Small intestine (tissue), 16 donors: ENCODE results near the gene TMEM59L. TPM values are rescaled to one million over a fixed set of nuclear protein-coding genes. Genes with fewer than 3 reads are reported as not detected.

ENCODE experiments used
- DNase-seq, 2 donors: peaks; one replicate each; pipeline versions ENCODE4 v3.0.0 to v3.0.0-alpha.2; 2013
- FAIRE-seq: peaks from 2 replicates; lab custom pipeline; 2012; peaks lifted over from hg19 to GRCh38; lab: Jason Lieb, UNC
- H3K27ac ChIP-seq, 3 donors: one replicate each; pipeline ENCODE4 v1.5.1; 2013; ENCODE audit warnings: low read length in 2 of 3, mild to moderate bottlenecking in 2 of 3, control low read depth in 1 of 3, inconsistent platforms in 1 of 3, low read depth in 1 of 3, moderate library complexity in 1 of 3
- H3K27me3 ChIP-seq, 3 donors: one replicate each; pipeline ENCODE4 v1.6.1; 2013; ENCODE audit warnings: low read length in 3 of 3, inconsistent platforms in 1 of 3; ENCODE audit not compliant: control insufficient read depth in 3 of 3, insufficient read depth in 3 of 3
- H3K36me3 ChIP-seq, 3 donors: one replicate each; pipeline ENCODE4 v1.6.1; 2013; ENCODE audit warnings: low read length in 3 of 3, inconsistent platforms in 1 of 3, low read depth in 1 of 3, mild to moderate bottlenecking in 1 of 3, moderate library complexity in 1 of 3; ENCODE audit not compliant: control insufficient read depth in 3 of 3, insufficient read depth in 2 of 3
- H3K4me1 ChIP-seq, 3 donors: one replicate each; pipeline ENCODE4 v1.6.1; 2013; ENCODE audit warnings: low read length in 2 of 3, inconsistent platforms in 1 of 3, low read depth in 1 of 3, mild to moderate bottlenecking in 1 of 3, moderate library complexity in 1 of 3; ENCODE audit not compliant: control insufficient read depth in 3 of 3, insufficient read depth in 2 of 3
- H3K4me3 ChIP-seq, 3 donors: one replicate each; pipeline ENCODE4 v1.5.1; 2013; ENCODE audit warnings: low read length in 3 of 3, control low read depth in 1 of 3, inconsistent platforms in 1 of 3, low read depth in 1 of 3, mild to moderate bottlenecking in 1 of 3, moderate library complexity in 1 of 3
- H3K9me3 ChIP-seq, 2 donors: one replicate each; pipeline ENCODE4 v1.6.1; 2013; ENCODE audit warnings: low read depth in 1 of 2, low read length in 1 of 2; ENCODE audit not compliant: control insufficient read depth in 2 of 2, insufficient read depth in 1 of 2
- WGBS, 3 donors: extraction: QIAGEN DNeasy Blood & Tissue Kit; methylation state at CpG; one replicate each; pipeline ENCODE4 v1.1.7; 2013; 5-methylcytosine and 5-hydroxymethylcytosine counted together
- long read RNA-seq, 10 donors: transcript quantifications; one replicate each; lab custom pipeline, GENCODE V29; 2026
- polyA plus RNA-seq, 4 donors: library from polyadenylated mRNA; stranded (reverse) in 3 of 4; unstranded in 1 of 4; fragments of 200-250 nt in 3 of 4; fragments of 120-200 nt in 1 of 4; gene quantifications; one replicate each; pipeline versions ENCODE4 v1.2.1 to v1.2.3, GENCODE V29; 2013
- donor health status: healthy with polysubstance abuse.
- donor health status: control.
- donor health status: control.
- donor health status: Bipolar disorder and iron deficiency.
- donor health status: healthy.

Gene TMEM59L
- polyA plus RNA-seq: 1 to 10 TPM in 3 of 4 donors, not detected in 1; 1.3 to 8.5 (median 1.6) TPM
- long read RNA-seq, donor 1, partial matches to known transcripts: 0 of 5 reads
- long read RNA-seq, donor 1, other reads (novel, unspliced or antisense): 0 of 5 reads
- long read RNA-seq, donor 2: 0 reads
- long read RNA-seq, donor 3, partial matches to known transcripts: 0 of 3 reads
- long read RNA-seq, donor 3, other reads (novel, unspliced or antisense): 0 of 3 reads
- long read RNA-seq, donor 4, partial matches to known transcripts: 0 of 1 reads
- long read RNA-seq, donor 4, other reads (novel, unspliced or antisense): 0 of 1 reads
- long read RNA-seq, donor 5, partial matches to known transcripts: 0 of 1 reads
- long read RNA-seq, donor 5, other reads (novel, unspliced or antisense): 0 of 1 reads
- long read RNA-seq, donor 6, partial matches to known transcripts: 0 of 5 reads
- long read RNA-seq, donor 6, other reads (novel, unspliced or antisense): 0 of 5 reads
- long read RNA-seq, donor 7, partial matches to known transcripts: 0 of 1 reads
- long read RNA-seq, donor 7, other reads (novel, unspliced or antisense): 0 of 1 reads
- long read RNA-seq, donor 8: 0 reads
- long read RNA-seq, donor 9: 0 reads
- long read RNA-seq, donor 10, transcript TMEM59L-201 (8 exons, 1,613 nt): major isoform, 15 of 16 reads
- long read RNA-seq, donor 10, partial matches to known transcripts: 0 of 16 reads
- long read RNA-seq, donor 10, other reads (novel, unspliced or antisense): 0 of 16 reads

DNA sequence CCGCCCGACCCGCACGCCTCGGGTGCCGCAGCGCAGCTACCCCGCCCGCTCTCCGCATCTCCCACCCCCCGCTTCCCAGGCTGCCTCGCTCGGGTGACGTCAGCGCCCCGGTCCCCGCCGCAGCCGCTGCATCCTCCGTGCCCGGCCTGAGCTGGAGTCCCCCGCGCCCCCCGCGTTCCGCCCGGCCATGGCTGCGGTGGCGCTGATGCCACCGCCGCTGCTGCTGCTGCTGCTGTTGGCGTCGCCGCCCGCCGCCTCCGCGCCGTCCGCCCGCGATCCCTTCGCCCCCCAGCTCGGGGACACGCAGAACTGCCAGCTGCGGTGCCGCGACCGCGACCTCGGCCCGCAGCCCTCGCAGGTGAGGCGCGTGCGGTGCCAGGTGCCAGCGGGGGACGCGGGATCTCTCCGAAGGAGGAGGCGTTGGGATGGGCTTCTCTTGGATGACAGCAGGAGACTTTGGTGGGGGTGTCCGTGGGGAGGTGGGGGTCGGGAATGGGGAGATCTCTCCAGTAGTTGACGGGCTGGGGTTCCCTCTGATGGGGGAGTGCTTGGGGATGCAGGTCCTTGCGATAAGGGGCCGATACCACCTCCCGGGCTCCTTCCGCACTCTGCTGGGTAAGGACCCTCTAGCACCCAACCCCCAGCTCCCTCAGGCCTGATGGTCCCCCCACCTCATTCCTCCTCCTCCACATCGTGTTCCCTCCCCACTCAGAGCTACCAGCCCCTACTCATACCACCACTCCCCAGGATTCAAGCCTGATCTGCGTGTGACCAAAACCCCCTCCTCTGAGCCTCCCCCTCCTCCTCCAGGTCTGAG is at the start of gene TMEM59L:
TMEM59L (plus strand) TSS at position 99 of the 817 bp plus-strand sequence; CDS start at position 188, 89 bp downstream.
- WGBS, 3 donors: 0 to 2% (median 2%) methylated on average over 50 to 70 of the region's 70 CpGs
- FAIRE-seq (no peak), DNase-seq (peak in 1 of 2 donors; percentile 41)
- H3K4me3 ChIP-seq: peak within 1 kb of the TSS in 2 of 3 donors; percentile 18 to 43
- H3K27me3 ChIP-seq: peaks cover 29 to 82% (median 45%) of the 10 kb centered on the region in 3 donors
- no peak within 1 kb of the TSS for H3K27ac ChIP-seq
- H3K4me1 ChIP-seq: peaks cover 0 to 9% (median 3%) of the 10 kb centered on the region in 3 donors
- no peaks in the 10 kb centered on the region for H3K36me3 ChIP-seq
- peaks cover 0 to 12% of the 10 kb centered on the region in 2 donors for H3K9me3 ChIP-seq

DNA sequence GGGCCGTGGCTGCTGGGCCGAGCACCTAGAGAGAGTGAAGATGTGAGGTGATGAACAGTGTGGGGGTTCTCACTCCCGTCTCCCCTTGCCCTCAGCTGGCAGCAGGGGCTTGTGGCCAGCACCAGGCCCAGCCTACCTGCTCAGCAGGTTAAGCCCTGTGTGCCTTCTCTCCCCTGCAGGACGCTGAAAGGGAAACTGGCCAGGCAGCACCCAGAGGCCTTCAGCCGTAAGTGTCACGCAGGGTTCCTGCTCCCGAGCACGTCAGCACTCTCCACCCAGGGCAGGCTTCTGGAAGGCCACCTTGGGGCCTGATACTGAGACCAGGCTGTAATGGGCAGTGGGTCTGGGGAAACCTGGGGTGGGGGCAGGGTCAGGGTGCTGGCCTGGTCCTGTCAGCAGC is 45.7 kb upstream of the TMEM59L start:
- no peak for DNase-seq

DNA sequence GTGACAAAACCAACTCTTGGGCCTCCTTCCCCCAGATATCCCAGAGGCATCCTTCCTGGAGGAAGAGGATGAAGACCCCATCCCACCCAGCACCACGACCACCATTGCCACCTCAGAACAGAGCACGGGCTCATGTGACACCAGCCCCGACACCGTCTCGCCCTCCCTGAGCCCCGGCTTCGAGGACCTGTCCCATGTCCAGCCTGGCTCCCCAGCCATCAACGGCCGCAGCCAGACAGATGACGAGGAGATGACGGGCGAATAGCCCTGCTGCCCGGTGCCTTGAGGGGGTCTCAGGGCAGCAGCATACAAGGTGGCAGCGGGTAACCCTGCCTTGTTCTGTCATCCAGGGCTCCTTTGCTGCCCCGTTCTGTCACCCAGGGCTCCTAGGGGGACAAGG is 44.3 kb upstream of the TMEM59L start:
- no peaks in the 10 kb centered on the region for H3K9me3 ChIP-seq
- no peaks in the 10 kb centered on the region for H3K27me3 ChIP-seq
- no peak for DNase-seq
- H3K36me3 ChIP-seq: peaks cover 14 to 73% (median 20%) of the 10 kb centered on the region in 3 donors
- no peak for FAIRE-seq
- WGBS, 3 donors: 95 to 96% (median 95%) methylated on average over 15 of the region's 15 CpGs
- no peak overlapping the region for H3K4me3 ChIP-seq
- H3K27ac ChIP-seq: no peak overlapping the region
- peaks cover 6 to 10% (median 7%) of the 10 kb centered on the region in 3 donors for H3K4me1 ChIP-seq

More for the DNA sequence above, 45.7 kb upstream of the TMEM59L start:
- 94 to 96% (median 95%) methylated on average over 8 of the region's 8 CpGs for WGBS, 3 donors
- Histone ChIP-seq H3K4me1 (no peaks in the 10 kb centered on the region), H3K27me3 (no peaks in the 10 kb centered on the region), H3K27ac (no peak overlapping the region), H3K36me3 (peaks cover 18 to 77% (median 19%) of the 10 kb centered on the region in 3 donors), H3K9me3 (no peaks in the 10 kb centered on the region), H3K4me3 (no peak overlapping the region)
- no peak for FAIRE-seq

DNA sequence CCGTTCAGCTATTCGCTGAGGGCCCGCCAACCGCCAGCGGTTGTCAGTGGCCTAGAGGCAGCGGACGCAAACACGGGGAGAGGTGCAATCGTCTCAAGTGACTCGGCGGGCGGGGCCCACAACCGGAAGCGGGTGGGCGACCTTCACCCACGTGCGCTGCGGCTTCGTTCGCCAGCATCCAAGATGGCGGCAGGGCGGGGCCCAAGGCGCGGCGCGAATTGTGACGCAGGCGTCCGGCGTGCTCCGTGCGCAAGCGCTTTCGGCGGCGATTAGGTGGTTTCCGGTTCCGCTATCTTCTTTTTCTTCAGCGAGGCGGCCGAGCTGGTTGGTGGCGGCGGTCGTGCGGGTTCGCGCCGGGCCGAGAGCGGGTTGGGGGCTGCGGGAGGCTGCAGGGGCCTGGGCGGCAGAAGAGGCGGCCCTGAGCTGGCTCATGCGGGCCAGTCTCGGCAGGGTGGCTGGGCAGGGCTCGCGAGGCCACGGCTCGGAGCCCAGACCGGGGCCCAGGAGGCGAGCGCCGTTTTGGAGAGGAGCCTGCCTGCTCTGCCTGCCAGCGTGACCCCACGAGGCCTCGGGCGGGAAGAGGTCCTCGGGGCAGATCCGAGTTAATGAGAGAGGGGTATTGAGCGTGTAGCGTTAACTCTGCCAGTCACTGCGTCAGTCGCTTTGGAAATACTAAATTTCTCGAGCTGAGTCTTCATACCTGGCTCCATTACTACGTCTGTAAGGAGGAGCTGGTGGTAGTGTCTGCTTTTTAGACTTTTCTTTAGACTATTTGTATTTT is 40.9 kb upstream of the TMEM59L start, which contains the start of gene UBA52:
UBA52 (plus strand) TSS at position 294 of the 781 bp plus-strand sequence. CDS start 1,444 bp downstream, outside the sequence.
- H3K4me3 ChIP-seq: peak within 1 kb of the TSS; percentile 75 to 92 (median 92)
- DNase-seq: peak; percentile 98 to 100
- peaks cover 6 to 12% (median 7%) of the 10 kb centered on the region in 3 donors for H3K4me1 ChIP-seq
- no peaks in the 10 kb centered on the region for H3K9me3 ChIP-seq
- peak; percentile 15 for FAIRE-seq
- 0% methylated on average over 45 to 75 of the region's 75 CpGs for WGBS, 3 donors
- H3K36me3 ChIP-seq: peaks cover 15 to 72% (median 19%) of the 10 kb centered on the region in 3 donors
- peak within 1 kb of the TSS; percentile 85 to 98 (median 96) for H3K27ac ChIP-seq
- H3K27me3 ChIP-seq: no peaks in the 10 kb centered on the region

DNA sequence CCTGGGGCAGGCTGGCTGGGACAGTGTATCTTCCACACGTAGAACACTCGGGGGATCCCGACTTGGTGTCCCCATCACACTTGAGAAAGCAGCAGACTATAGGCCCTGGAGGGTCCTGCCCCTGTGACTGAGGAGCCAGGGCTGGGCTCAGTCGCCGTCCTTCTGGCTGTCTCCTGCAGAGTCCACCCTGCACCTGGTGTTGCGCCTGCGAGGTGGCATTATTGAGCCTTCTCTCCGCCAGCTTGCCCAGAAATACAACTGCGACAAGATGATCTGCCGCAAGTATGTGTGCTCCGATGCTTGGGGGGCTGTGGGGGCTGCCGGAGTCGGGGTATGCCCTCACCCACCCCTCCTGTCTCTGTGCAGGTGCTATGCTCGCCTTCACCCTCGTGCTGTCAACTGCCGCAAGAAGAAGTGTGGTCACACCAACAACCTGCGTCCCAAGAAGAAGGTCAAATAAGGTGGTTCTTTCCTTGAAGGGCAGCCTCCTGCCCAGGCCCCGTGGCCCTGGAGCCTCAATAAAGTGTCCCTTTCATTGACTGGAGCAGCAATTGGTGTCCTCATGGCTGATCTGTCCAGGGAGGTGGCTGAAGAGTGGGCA is 37.9 kb upstream of the TMEM59L start:
- Histone ChIP-seq H3K4me3 (no peak overlapping the region), H3K36me3 (peaks cover 8 to 57% (median 8%) of the 10 kb centered on the region in 3 donors), H3K4me1 (peaks cover 6 to 12% (median 7%) of the 10 kb centered on the region in 3 donors), H3K9me3 (no peaks in the 10 kb centered on the region), H3K27me3 (no peaks in the 10 kb centered on the region), H3K27ac (no peak overlapping the region)
- DNase-seq (no peak), FAIRE-seq (no peak)
- WGBS, 3 donors: 91 to 94% (median 94%) methylated on average over 18 of the region's 18 CpGs

DNA sequence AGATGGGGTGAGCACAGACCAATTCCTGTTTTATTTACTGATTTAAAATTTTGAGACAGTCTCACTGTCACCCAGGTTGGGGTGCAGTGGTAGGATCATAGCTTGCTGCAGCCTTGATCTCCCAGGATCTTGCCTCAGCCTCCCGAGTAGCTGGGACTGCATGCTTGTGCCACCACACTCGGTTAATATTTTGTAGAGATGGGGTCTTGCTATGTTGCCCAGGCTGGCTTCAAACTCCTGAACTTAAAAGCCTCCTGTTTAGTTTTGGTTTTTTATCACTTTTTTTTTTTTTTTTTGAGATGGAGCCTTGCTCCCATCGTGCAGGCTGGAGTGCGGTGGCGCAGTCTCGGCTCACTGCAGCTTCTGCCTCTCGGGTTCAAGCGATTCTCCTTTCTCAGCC is 36.3 kb upstream of the TMEM59L start:
- no peaks in the 10 kb centered on the region for H3K9me3 ChIP-seq
- H3K36me3 ChIP-seq: peaks cover 8 to 54% (median 8%) of the 10 kb centered on the region in 3 donors
- no peak overlapping the region for H3K4me3 ChIP-seq
- DNase-seq: no peak
- FAIRE-seq: no peak
- 85 to 100% (median 98%) methylated on average over 6 to 8 of the region's 8 CpGs for WGBS, 3 donors
- no peak overlapping the region for H3K27ac ChIP-seq
- peaks cover 6 to 12% (median 7%) of the 10 kb centered on the region in 3 donors for H3K4me1 ChIP-seq
- peaks cover 0 to 2% (median 0%) of the 10 kb centered on the region in 3 donors for H3K27me3 ChIP-seq

DNA sequence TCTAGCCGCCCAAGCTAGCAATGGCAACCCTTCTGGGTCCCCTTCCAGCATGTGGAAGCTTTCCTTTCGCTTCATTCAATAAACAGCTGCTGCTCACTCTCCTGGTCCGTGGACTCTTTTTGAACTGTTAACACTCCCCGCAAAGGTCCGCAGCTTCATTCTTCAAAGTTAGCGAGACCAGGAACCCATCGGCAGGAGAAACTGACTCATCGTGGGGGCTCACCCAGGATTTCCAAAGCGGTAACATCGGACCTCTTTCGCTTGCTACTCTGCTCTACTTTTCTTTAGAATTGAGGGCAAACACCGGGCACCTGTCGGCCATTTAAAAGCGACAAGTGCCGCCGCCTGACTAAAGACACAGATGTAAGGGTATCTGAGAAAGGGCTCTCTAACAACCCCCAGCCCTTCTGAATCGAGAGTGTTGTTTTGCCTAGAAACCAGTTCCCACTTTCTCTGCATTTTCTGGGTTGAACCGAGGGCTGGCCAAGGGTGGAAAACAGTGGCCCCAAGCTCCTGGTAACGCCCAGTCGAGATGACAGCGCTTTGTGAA is 35.2 kb upstream of the TMEM59L start:
- DNase-seq: no peak
- Histone ChIP-seq H3K27ac (no peak overlapping the region), H3K4me3 (no peak overlapping the region), H3K9me3 (no peaks in the 10 kb centered on the region), H3K27me3 (peaks cover 0 to 6% (median 0%) of the 10 kb centered on the region in 3 donors), H3K36me3 (peaks cover 8 to 54% (median 8%) of the 10 kb centered on the region in 3 donors), H3K4me1 (peaks cover 6 to 11% (median 6%) of the 10 kb centered on the region in 3 donors)
- WGBS, 3 donors: 87 to 90% (median 89%) methylated on average over 21 of the region's 21 CpGs
- no peak for FAIRE-seq
